PC-3 (cell line): ENCODE data around the gene AOAH. TPM values are rescaled to one million over a fixed set of nuclear protein-coding genes. Genes with fewer than 3 reads are reported as not detected.

Experiments used
- ATAC-seq: fragments of 200-7000 bp; cut with Tn5 transposase; 2 replicates; pipeline ENCODE4 v1.9.1; 2020; ENCODE audit warnings: mild to moderate bottlenecking, moderate library complexity
- BruUV-seq: library from RNA; stranded (reverse); fragments of 400-500 nt; replicated peaks from 2 replicates; lab custom pipeline; 2021; lab: Mats Ljungman, UMichigan
- CTCF ChIA-PET: fragments of 300-600 bp; sonication (Branson Sonifier 250); formaldehyde crosslinking; loops from one replicate; lab custom pipeline; 2022; ENCODE audit warnings: antibody characterized with exemption; lab: Charles Lee
- POLR2A ChIA-PET: fragments of 300-600 bp; sonication (Branson Sonifier 250); formaldehyde crosslinking; loops from one replicate; lab custom pipeline; 2022; ENCODE audit warnings: antibody characterized with exemption; ENCODE audit not compliant: unreplicated experiment; lab: Charles Lee
- DNase-seq: peaks from one replicate; pipeline ENCODE4 v3.0.0-alpha.2; 2015
- H2AFZ ChIP-seq: fragments of 300-600 bp; sonication (generic); 2 replicates; pipeline ENCODE4 v1.6.0; 2016; ENCODE audit warnings: antibody characterized with exemption, low read length
- H3F3A ChIP-seq: fragments of 300-600 bp; sonication (generic); one replicate; pipeline ENCODE4 v1.6.0; 2017; ENCODE audit warnings: antibody characterized with exemption, low read length, control low read depth, mild to moderate bottlenecking; ENCODE audit not compliant: unreplicated experiment
- H3K27ac ChIP-seq: fragments of 300-600 bp; sonication (generic); 2 replicates; pipeline ENCODE4 v1.5.1; 2016; ENCODE audit warnings: mild to moderate bottlenecking, low read length
- H3K27me3 ChIP-seq: fragments of 300-600 bp; sonication (generic); 2 replicates; pipeline ENCODE4 v1.6.1; 2016; ENCODE audit warnings: low read length, mixed read lengths
- H3K36me3 ChIP-seq: fragments of 300-600 bp; sonication (generic); 2 replicates; pipeline ENCODE4 v1.6.1; 2016; ENCODE audit warnings: low read depth, mixed run types, low read length, mixed read lengths
- H3K4me1 ChIP-seq: fragments of 300-600 bp; sonication (generic); 2 replicates; pipeline ENCODE4 v1.5.1; 2016; ENCODE audit warnings: low read length; ENCODE audit not compliant: insufficient read depth
- H3K4me2 ChIP-seq: fragments of 300-600 bp; sonication (generic); 2 replicates; pipeline ENCODE4 v1.6.0; 2016; ENCODE audit warnings: low read length
- H3K4me3 ChIP-seq: fragments of 300-600 bp; sonication (generic); 2 replicates; pipeline ENCODE4 v1.5.1; 2016; ENCODE audit warnings: mild to moderate bottlenecking, low read length, mixed read lengths
- H3K79me2 ChIP-seq: fragments of 300-600 bp; sonication (generic); 2 replicates; pipeline ENCODE4 v1.6.1; 2017; ENCODE audit warnings: low read length, mixed read lengths
- H3K9ac ChIP-seq: fragments of 300-600 bp; sonication (generic); 2 replicates; pipeline ENCODE4 v1.6.0; 2016; ENCODE audit warnings: mild to moderate bottlenecking, low read length
- H3K9me2 ChIP-seq: fragments of 300-600 bp; sonication (generic); replicated peaks from 2 replicates; pipeline ENCODE4 v1.6.1; 2016; ENCODE audit warnings: mixed run types, low read length, mixed read lengths
- H3K9me3 ChIP-seq: fragments of 300-600 bp; sonication (generic); 2 replicates; pipeline ENCODE4 v1.6.1; 2016; ENCODE audit warnings: low read length, mixed read lengths
- H4K20me1 ChIP-seq: fragments of 300-600 bp; sonication (generic); 2 replicates; pipeline ENCODE4 v1.6.1; 2016; ENCODE audit warnings: low read length, mixed read lengths
- EZH2 ChIP-seq: fragments of 300-600 bp; sonication (generic); IDR thresholded peaks from one replicate; pipeline ENCODE4 v1.6.1; 2017; ENCODE audit warnings: antibody characterized with exemption, mild to moderate bottlenecking, low read length; ENCODE audit not compliant: unreplicated experiment
- EZH2phosphoT487 ChIP-seq: fragments of 300-600 bp; sonication (generic); IDR thresholded peaks from 2 replicates; pipeline ENCODE4 v1.6.1; 2018; ENCODE audit warnings: mild to moderate bottlenecking, antibody characterized with exemption, low read length, borderline replicate concordance
- intact Hi-C: fragments of 100-400 bp; cut with micrococcal nuclease; formaldehyde crosslinking; loops from 2 replicates; pipeline ENCODE4 v1.9.0; 2023
- total RNA-seq: library from RNA; depleted of rRNA; stranded (reverse); fragments of >200 nt; gene quantifications from 2 replicates; pipeline ENCODE4 v1.2.3, GENCODE V29; 2014
- TF ChIP-seq, protein P1 (sequence below): fragments of 300-600 bp; sonication (generic); conservative IDR thresholded peaks from 2 replicates; pipeline ENCODE4 v1.5.1; 2017; ENCODE audit warnings: antibody characterized with exemption, low read depth, mild to moderate bottlenecking, low read length

AOAH gene
- total RNA-seq, 1 experiment from 2014 or later = not detected

DNA sequence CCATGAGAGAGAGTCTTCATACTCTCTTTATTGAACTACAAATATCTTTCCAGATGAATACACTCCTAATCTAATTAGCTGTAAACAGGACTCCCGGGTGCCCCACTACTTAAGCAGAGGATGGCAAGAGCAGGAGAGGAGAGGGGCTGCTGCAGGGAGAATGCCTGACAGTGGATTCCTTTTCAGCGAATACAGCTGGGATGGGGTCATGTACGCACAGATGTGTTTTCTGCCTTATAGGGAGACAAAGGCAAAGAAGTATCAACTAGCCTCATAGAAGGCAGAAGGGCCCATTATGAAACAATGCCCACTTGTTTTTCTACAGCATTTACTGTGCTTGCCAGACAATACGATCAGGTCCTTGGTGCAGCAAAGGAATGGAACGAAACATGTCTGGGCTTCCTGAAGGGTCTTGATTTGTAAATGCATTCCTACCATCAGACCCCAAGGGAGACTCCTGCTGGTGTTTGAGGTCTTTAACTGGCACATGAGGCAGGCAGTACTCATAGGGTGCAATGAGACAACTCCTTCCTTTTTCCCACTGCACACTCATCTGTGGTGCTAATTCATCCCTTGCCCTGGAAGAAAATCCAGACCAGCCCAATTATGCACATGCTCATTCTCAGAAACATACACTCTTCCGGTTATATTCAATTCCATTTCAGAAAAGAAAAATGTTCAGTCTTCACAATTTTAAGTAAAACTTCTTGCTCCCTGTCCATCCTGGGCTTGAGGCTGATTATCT is 117.1 kb downstream of the AOAH start:
- intact Hi-C loops = no loop called here

DNA sequence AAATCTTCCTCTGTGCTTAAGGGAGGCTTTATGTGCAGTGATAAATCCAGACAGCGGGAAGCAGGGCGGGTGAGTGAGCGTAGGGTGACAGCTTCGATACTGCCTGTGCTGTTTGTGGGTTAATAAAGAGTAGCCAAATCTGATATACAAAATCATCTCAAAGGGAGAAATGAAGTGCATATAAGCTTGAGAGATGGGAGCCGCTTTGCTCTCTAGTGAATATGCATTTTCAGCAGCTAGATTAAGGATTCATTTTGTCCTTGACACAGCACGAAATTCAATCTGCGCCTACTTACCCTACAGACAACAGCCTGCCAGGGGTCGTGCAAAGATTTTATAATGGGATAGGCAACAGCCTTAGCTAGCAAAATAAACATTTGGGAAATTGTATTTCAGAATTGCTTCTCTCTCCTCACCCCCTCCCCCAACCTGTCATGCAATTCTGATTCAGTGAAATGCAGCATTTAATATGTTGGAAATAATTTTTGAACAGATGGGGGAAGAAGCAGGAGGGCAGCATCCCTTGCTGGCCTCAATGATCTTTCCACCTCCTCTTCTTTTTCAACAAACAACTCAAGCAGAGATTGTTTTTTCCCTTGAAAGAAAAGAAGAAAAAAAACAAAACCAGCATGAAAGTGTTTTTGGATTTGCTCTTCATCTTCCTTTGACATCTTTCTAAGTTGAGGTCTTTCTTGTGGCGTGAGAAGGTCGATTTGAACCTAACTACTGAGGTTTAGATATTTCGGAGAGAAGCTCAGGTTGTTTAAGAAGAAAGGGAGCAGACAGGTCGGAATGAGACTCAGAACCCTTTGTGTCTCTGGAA is 117.9 kb downstream of the AOAH start:
- H4K20me1 ChIP-seq = no peaks in the 10 kb centered on the region
- peaks cover 22% of the 10 kb centered on the region; the same call in 1 of the 2 replicates for H3K27me3 ChIP-seq
- no peak overlapping the region for H3K9ac ChIP-seq
- no peaks in the 10 kb centered on the region for H3K36me3 ChIP-seq
- H3K4me2 ChIP-seq = no peak overlapping the region
- no peak overlapping the region for H3K4me3 ChIP-seq
- H3K27ac ChIP-seq = no peak overlapping the region
- no peaks in the 10 kb centered on the region for H3K79me2 ChIP-seq
- DNase-seq (no peak), ATAC-seq (no peak)
- H2AFZ ChIP-seq = no peak overlapping the region
- no peaks in the 10 kb centered on the region for H3F3A ChIP-seq
- CTCF ChIA-PET = no interaction called here
- no TSS peak for BruUV-seq
- no peak for TF ChIP-seq EZH2
- TF ChIP-seq, protein P1, sequence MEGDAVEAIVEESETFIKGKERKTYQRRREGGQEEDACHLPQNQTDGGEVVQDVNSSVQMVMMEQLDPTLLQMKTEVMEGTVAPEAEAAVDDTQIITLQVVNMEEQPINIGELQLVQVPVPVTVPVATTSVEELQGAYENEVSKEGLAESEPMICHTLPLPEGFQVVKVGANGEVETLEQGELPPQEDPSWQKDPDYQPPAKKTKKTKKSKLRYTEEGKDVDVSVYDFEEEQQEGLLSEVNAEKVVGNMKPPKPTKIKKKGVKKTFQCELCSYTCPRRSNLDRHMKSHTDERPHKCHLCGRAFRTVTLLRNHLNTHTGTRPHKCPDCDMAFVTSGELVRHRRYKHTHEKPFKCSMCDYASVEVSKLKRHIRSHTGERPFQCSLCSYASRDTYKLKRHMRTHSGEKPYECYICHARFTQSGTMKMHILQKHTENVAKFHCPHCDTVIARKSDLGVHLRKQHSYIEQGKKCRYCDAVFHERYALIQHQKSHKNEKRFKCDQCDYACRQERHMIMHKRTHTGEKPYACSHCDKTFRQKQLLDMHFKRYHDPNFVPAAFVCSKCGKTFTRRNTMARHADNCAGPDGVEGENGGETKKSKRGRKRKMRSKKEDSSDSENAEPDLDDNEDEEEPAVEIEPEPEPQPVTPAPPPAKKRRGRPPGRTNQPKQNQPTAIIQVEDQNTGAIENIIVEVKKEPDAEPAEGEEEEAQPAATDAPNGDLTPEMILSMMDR = no peak
- no peak for TF ChIP-seq EZH2phosphoT487
- intact Hi-C loops = no loop called here
- H3K4me1 ChIP-seq = peaks cover 25% of the 10 kb centered on the region
- no peaks in the 10 kb centered on the region for H3K9me2 ChIP-seq
- no peaks in the 10 kb centered on the region for H3K9me3 ChIP-seq
- POLR2A ChIA-PET = no interaction called here

More for the DNA sequence above, 117.1 kb downstream of the AOAH start:
- BruUV-seq = no TSS peak
- H3K9ac ChIP-seq = no peak overlapping the region
- no peaks in the 10 kb centered on the region for H3K79me2 ChIP-seq
- DNase-seq (no peak), ATAC-seq (no peak)
- no peak for TF ChIP-seq EZH2
- TF ChIP-seq EZH2phosphoT487 = no peak
- TF ChIP-seq, protein P1 = no peak
- H3K4me2 ChIP-seq = no peak overlapping the region
- no peak overlapping the region for H2AFZ ChIP-seq
- no peaks in the 10 kb centered on the region for H3K9me3 ChIP-seq
- H3F3A ChIP-seq = no peaks in the 10 kb centered on the region
- peaks cover 27% of the 10 kb centered on the region; the same call in 1 of the 2 replicates for H3K27me3 ChIP-seq
- ChIA-PET POLR2A (no interaction called here), CTCF (no interaction called here)
- peaks cover 17% of the 10 kb centered on the region for H3K4me1 ChIP-seq
- no peaks in the 10 kb centered on the region for H3K36me3 ChIP-seq
- no peaks in the 10 kb centered on the region for H3K9me2 ChIP-seq
- no peaks in the 10 kb centered on the region for H4K20me1 ChIP-seq
- no peak overlapping the region for H3K27ac ChIP-seq
- no peak overlapping the region for H3K4me3 ChIP-seq
